HEK293 (cell line): ENCODE results near the gene ANP32A.

Source experiments
- CTCF ChIA-PET: fragments of 350-600 bp; formaldehyde crosslinking; extraction: SDS; loops from one replicate; lab custom pipeline; 2021; ENCODE audit warnings: antibody characterized with exemption; lab: Yijun Ruan, JAX
- POLR2A ChIA-PET: fragments of 300-600 bp; formaldehyde crosslinking; extraction: SDS; loops from one replicate; lab custom pipeline; 2020; ENCODE audit warnings: antibody characterized with exemption, inconsistent platforms; lab: Yijun Ruan, JAX
- H3K27ac ChIP-seq: fragments of 200-500 bp; sonication (Bioruptor generic); 2 replicates; pipeline ENCODE4 v1.5.1; 2014; ENCODE audit warnings: low read depth, low read length, control low read depth, inconsistent platforms; ENCODE audit errors: extremely low read depth
- H3K36me3 ChIP-seq, 2 experiments: fragments of 200-500 bp in 1 of 2; sonication (Bioruptor generic) in 1 of 2; 1 replicate in 1 of 2; 2 replicates in 1 of 2; pipeline ENCODE4 v1.5.1; 2014 to 2017; ENCODE audit warnings: inconsistent platforms in 2 of 2, low read length in 2 of 2; ENCODE audit not compliant: control insufficient read depth in 2 of 2, insufficient read depth in 1 of 2
- H3K4me1 ChIP-seq: fragments of 200-500 bp; sonication (Bioruptor generic); 2 replicates; pipeline ENCODE4 v1.5.1; 2014; ENCODE audit warnings: mild to moderate bottlenecking, low read length, inconsistent platforms; ENCODE audit not compliant: control insufficient read depth, insufficient read depth
- H3K4me3 ChIP-seq: 2 replicates; pipeline ENCODE4 v1.5.1; 2011; ENCODE audit warnings: low read depth, mild to moderate bottlenecking, control low read depth, low read length, moderate library complexity
- H3K9me3 ChIP-seq: fragments of 200-500 bp; sonication (Bioruptor generic); 2 replicates; pipeline ENCODE4 v1.5.1; 2014; ENCODE audit warnings: low read depth, low read length, inconsistent platforms; ENCODE audit not compliant: control insufficient read depth, insufficient read depth
- CTCF ChIP-seq: fragments of 450-650 bp; formaldehyde crosslinking; IDR thresholded peaks from 2 replicates; pipeline ENCODE4 v1.5.1; 2016; ENCODE audit warnings: missing biosample characterization, missing genetic modification characterization
- EGR2 ChIP-seq: fragments of 450-650 bp; formaldehyde crosslinking; IDR thresholded peaks from 2 replicates; pipeline ENCODE4 v1.5.1; 2016; ENCODE audit warnings: low read depth, missing biosample characterization, missing genetic modification characterization
- GLIS1 ChIP-seq: fragments of 450-650 bp; formaldehyde crosslinking; IDR thresholded peaks from 2 replicates; pipeline ENCODE4 v1.5.1; 2016; ENCODE audit warnings: missing biosample characterization, missing genetic modification characterization
- GLIS2 ChIP-seq: fragments of 450-650 bp; formaldehyde crosslinking; IDR thresholded peaks from 2 replicates; pipeline ENCODE4 v1.5.1; 2016; ENCODE audit warnings: missing biosample characterization, missing genetic modification characterization
- HOXD13 ChIP-seq: sonication (generic); formaldehyde crosslinking; IDR thresholded peaks from 2 replicates; pipeline ENCODE4 v1.8.0; 2022; ENCODE audit warnings: missing genetic modification reagents, borderline replicate concordance
- KLF7 ChIP-seq: fragments of 450-650 bp; formaldehyde crosslinking; IDR thresholded peaks from 2 replicates; pipeline ENCODE4 v1.5.1; 2016; ENCODE audit warnings: missing biosample characterization, missing genetic modification characterization, borderline replicate concordance
- TRIM28 ChIP-seq: IDR thresholded peaks from 2 replicates; pipeline ENCODE4 v1.6.1; 2011; ENCODE audit warnings: low read length, control low read depth, borderline replicate concordance
- ZBTB1 ChIP-seq: fragments of 450-650 bp; formaldehyde crosslinking; IDR thresholded peaks from 2 replicates; pipeline ENCODE4 v1.5.1; 2016; ENCODE audit warnings: missing biosample characterization, missing genetic modification characterization
- ZBTB20 ChIP-seq: fragments of 450-650 bp; formaldehyde crosslinking; IDR thresholded peaks from 2 replicates; pipeline ENCODE4 v1.5.1; 2016; ENCODE audit warnings: missing biosample characterization, missing genetic modification characterization
- ZBTB21 ChIP-seq: fragments of 450-650 bp; formaldehyde crosslinking; IDR thresholded peaks from 2 replicates; pipeline ENCODE4 v1.5.1; 2017; ENCODE audit warnings: missing biosample characterization, missing genetic modification characterization
- ZBTB48 ChIP-seq: fragments of 450-650 bp; formaldehyde crosslinking; IDR thresholded peaks from 2 replicates; pipeline ENCODE4 v1.5.1; 2016; ENCODE audit warnings: missing biosample characterization, missing genetic modification characterization
- ZFP37 ChIP-seq: fragments of 450-650 bp; formaldehyde crosslinking; IDR thresholded peaks from 2 replicates; pipeline ENCODE4 v1.5.1; 2016; ENCODE audit warnings: missing biosample characterization, missing genetic modification characterization
- ZNF146 ChIP-seq: fragments of 450-650 bp; formaldehyde crosslinking; IDR thresholded peaks from 2 replicates; pipeline ENCODE4 v1.5.1; 2016; ENCODE audit warnings: missing biosample characterization, missing genetic modification characterization
- ZNF155 ChIP-seq: fragments of 450-650 bp; formaldehyde crosslinking; IDR thresholded peaks from 2 replicates; pipeline ENCODE4 v1.5.1; 2016; ENCODE audit warnings: missing biosample characterization, missing genetic modification characterization
- ZNF184 ChIP-seq: fragments of 450-650 bp; IDR thresholded peaks from 2 replicates; pipeline ENCODE4 v1.5.1; 2018; ENCODE audit warnings: missing biosample characterization, mild to moderate bottlenecking, missing genetic modification characterization
- ZNF248 ChIP-seq: fragments of 450-650 bp; formaldehyde crosslinking; IDR thresholded peaks from 2 replicates; pipeline ENCODE4 v1.5.1; 2017; ENCODE audit warnings: missing biosample characterization, missing genetic modification characterization
- ZNF394 ChIP-seq: fragments of 450-650 bp; formaldehyde crosslinking; IDR thresholded peaks from 2 replicates; pipeline ENCODE4 v1.5.1; 2016; ENCODE audit warnings: missing biosample characterization, missing genetic modification characterization, mild to moderate bottlenecking, moderate library complexity, borderline replicate concordance
- ZNF513 ChIP-seq: fragments of 450-650 bp; IDR thresholded peaks from 2 replicates; pipeline ENCODE4 v1.5.1; 2018; ENCODE audit warnings: missing biosample characterization, missing genetic modification characterization
- ZNF555 ChIP-seq: fragments of 450-650 bp; formaldehyde crosslinking; conservative IDR thresholded peaks from 2 replicates; pipeline ENCODE4 v1.5.1; 2017; ENCODE audit warnings: missing biosample characterization, mild to moderate bottlenecking, missing genetic modification characterization, inconsistent platforms
- ZNF670 ChIP-seq: fragments of 450-650 bp; formaldehyde crosslinking; IDR thresholded peaks from 2 replicates; pipeline ENCODE4 v1.5.1; 2016; ENCODE audit warnings: missing biosample characterization, missing genetic modification characterization, low read depth
- ZNF747 ChIP-seq: fragments of 450-650 bp; formaldehyde crosslinking; IDR thresholded peaks from 2 replicates; pipeline ENCODE4 v1.5.1; 2016; ENCODE audit warnings: missing biosample characterization, missing genetic modification characterization
- TF ChIP-seq, protein P1 (sequence below): IDR thresholded peaks from 2 replicates; pipeline ENCODE4 v1.6.1; 2011; ENCODE audit warnings: mild to moderate bottlenecking, low read depth, low read length, borderline replicate concordance
- TF ChIP-seq, protein P2 (sequence below): fragments of 450-650 bp; formaldehyde crosslinking; IDR thresholded peaks from 2 replicates; pipeline ENCODE4 v1.5.1; 2016; ENCODE audit warnings: missing biosample characterization, missing genetic modification characterization
- TF ChIP-seq, protein P3 (sequence below): fragments of 450-650 bp; formaldehyde crosslinking; IDR thresholded peaks from 2 replicates; pipeline ENCODE4 v1.5.1; 2016; ENCODE audit warnings: missing biosample characterization, missing genetic modification characterization
- TF ChIP-seq, protein P4 (sequence below): fragments of 450-650 bp; formaldehyde crosslinking; IDR thresholded peaks from 2 replicates; pipeline ENCODE4 v1.5.1; 2016; ENCODE audit warnings: missing biosample characterization, missing genetic modification characterization

Gene ANP32A

GRCh38 chr15:68818769-68819494 is 1.8 kb downstream of the ANP32A start:
- ChIA-PET CTCF (interaction anchor here (0.8 to 1.3 kb wide), 3 partner anchors 10 to 168 kb away, joined by 4 to 5 read pairs (median 4); no protein-coding TSS in a partner anchor), POLR2A (interaction anchor here (0.7 to 1.6 kb wide), 5 partner anchors 10 to 541 kb away, joined by 3 to 5 read pairs (median 3); partner anchors contain the start of gene FEM1B)
- no peaks in the 10 kb centered on the region for H3K9me3 ChIP-seq
- peak overlapping the region; percentile 99 for H3K27ac ChIP-seq
- H3K4me3 ChIP-seq: peak overlapping the region; percentile 94
- peaks cover 26% of the 10 kb centered on the region for H3K4me1 ChIP-seq
- peaks cover 0 to 5% of the 10 kb centered on the region in 2 experiments; a peak in 1 of 3 replicates for H3K36me3 ChIP-seq
- 0 out of 2 replicates have a peak, but pooled peaks have one; percentile 14 for TF ChIP-seq CTCF (tag by site-specific recombination)
- TF ChIP-seq, protein P1, sequence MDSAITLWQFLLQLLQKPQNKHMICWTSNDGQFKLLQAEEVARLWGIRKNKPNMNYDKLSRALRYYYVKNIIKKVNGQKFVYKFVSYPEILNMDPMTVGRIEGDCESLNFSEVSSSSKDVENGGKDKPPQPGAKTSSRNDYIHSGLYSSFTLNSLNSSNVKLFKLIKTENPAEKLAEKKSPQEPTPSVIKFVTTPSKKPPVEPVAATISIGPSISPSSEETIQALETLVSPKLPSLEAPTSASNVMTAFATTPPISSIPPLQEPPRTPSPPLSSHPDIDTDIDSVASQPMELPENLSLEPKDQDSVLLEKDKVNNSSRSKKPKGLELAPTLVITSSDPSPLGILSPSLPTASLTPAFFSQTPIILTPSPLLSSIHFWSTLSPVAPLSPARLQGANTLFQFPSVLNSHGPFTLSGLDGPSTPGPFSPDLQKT: no peak
- peak; percentile 30; the same call in 1 of the 2 replicates for TF ChIP-seq EGR2 (tag by site-specific recombination)
- TF ChIP-seq, protein P2, sequence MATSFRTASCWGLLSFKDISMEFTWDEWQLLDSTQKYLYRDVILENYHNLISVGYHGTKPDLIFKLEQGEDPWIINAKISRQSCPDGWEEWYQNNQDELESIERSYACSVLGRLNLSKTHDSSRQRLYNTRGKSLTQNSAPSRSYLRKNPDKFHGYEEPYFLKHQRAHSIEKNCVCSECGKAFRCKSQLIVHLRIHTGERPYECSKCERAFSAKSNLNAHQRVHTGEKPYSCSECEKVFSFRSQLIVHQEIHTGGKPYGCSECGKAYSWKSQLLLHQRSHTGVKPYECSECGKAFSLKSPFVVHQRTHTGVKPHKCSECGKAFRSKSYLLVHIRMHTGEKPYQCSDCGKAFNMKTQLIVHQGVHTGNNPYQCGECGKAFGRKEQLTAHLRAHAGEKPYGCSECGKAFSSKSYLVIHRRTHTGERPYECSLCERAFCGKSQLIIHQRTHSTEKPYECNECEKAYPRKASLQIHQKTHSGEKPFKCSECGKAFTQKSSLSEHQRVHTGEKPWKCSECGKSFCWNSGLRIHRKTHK: no peak
- TF ChIP-seq, protein P3, sequence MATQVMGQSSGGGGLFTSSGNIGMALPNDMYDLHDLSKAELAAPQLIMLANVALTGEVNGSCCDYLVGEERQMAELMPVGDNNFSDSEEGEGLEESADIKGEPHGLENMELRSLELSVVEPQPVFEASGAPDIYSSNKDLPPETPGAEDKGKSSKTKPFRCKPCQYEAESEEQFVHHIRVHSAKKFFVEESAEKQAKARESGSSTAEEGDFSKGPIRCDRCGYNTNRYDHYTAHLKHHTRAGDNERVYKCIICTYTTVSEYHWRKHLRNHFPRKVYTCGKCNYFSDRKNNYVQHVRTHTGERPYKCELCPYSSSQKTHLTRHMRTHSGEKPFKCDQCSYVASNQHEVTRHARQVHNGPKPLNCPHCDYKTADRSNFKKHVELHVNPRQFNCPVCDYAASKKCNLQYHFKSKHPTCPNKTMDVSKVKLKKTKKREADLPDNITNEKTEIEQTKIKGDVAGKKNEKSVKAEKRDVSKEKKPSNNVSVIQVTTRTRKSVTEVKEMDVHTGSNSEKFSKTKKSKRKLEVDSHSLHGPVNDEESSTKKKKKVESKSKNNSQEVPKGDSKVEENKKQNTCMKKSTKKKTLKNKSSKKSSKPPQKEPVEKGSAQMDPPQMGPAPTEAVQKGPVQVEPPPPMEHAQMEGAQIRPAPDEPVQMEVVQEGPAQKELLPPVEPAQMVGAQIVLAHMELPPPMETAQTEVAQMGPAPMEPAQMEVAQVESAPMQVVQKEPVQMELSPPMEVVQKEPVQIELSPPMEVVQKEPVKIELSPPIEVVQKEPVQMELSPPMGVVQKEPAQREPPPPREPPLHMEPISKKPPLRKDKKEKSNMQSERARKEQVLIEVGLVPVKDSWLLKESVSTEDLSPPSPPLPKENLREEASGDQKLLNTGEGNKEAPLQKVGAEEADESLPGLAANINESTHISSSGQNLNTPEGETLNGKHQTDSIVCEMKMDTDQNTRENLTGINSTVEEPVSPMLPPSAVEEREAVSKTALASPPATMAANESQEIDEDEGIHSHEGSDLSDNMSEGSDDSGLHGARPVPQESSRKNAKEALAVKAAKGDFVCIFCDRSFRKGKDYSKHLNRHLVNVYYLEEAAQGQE: peak; percentile 35; the same call in 1 of the 2 replicates
- no peak for TF ChIP-seq ZBTB1
- TF ChIP-seq ZNF555 (tag by site-specific recombination): no peak
- no peak for TF ChIP-seq ZFP37
- no peak for TF ChIP-seq ZBTB21 (tag by site-specific recombination)
- no peak for TF ChIP-seq GLIS1 (tag by site-specific recombination)
- TF ChIP-seq ZBTB48 (tag by site-specific recombination): no peak
- no peak for TF ChIP-seq KLF7
- no peak for TF ChIP-seq HOXD13 (CRISPR knock-in tag)
- TF ChIP-seq ZNF184 (tag by site-specific recombination): no peak
- TF ChIP-seq ZNF747 (tag by site-specific recombination): no peak
- peak; percentile 13 for TF ChIP-seq GLIS2 (tag by site-specific recombination)
- no peak for TF ChIP-seq ZNF513 (tag by site-specific recombination)
- TF ChIP-seq ZNF670 (tag by site-specific recombination): no peak
- TF ChIP-seq, protein P4, sequence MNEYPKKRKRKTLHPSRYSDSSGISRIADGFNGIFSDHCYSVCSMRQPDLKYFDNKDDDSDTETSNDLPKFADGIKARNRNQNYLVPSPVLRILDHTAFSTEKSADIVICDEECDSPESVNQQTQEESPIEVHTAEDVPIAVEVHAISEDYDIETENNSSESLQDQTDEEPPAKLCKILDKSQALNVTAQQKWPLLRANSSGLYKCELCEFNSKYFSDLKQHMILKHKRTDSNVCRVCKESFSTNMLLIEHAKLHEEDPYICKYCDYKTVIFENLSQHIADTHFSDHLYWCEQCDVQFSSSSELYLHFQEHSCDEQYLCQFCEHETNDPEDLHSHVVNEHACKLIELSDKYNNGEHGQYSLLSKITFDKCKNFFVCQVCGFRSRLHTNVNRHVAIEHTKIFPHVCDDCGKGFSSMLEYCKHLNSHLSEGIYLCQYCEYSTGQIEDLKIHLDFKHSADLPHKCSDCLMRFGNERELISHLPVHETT (tag by site-specific recombination): no peak; the same call in 1 of the 2 replicates
- TF ChIP-seq ZNF248 (tag by site-specific recombination): no peak
- TF ChIP-seq TRIM28: no peak
- TF ChIP-seq ZNF155 (tag by site-specific recombination): no peak
- TF ChIP-seq ZBTB20 (tag by site-specific recombination): peak; percentile 69
- peak; percentile 49 for TF ChIP-seq ZNF146 (tag by site-specific recombination)
- no peak for TF ChIP-seq ZNF394
